Measurements from ENCODE around the gene SLC18A2. TPM values are rescaled to one million over a fixed set of nuclear protein-coding genes. Genes with fewer than 3 reads are reported as not detected.

SLC18A2 gene
- total and polyA plus RNA-seq, 10 of the 15 experiments (the other 5 are each of a cell fraction or from before 2014, with no cell fraction given): 0.06 to 1.1 (median 0.25) TPM; not detected in 5

DNA sequence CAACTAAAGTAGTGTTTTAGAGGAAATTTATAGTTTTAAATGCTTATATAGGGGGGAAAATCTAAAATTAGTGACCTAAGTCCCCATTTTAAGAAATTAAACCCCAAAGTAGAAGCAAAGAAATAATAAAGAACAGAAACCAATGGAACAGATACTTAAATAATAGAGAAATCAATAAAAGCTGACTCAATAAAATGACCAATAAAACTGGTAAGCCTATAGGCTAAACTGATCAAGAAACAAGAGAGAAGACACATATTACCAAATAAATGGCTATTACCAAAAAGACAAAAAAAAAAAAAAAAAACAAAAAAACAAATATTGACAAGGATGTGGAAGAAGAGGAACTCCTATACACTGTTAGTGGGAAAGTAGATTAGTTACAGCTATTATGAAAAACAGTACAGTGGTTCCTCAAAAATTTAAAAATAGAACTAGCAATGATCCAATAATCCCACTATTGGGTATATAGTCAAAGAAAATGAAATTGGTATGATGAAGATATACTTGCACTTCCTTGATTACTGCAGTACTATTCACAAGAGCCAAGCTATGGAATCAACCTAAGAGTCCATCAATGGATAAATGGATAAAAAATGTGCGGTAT lies 53.2 kb downstream of the SLC18A2 start:
- Histone ChIP-seq H3K27ac (ENCODE audit: control insufficient read depth, insufficient read depth) (no peak overlapping the region), H3K4me3 (no peak overlapping the region), H3K4me2 (ENCODE audit: control insufficient read depth, insufficient read depth) (no peak overlapping the region), H3K36me3 (ENCODE audit: control insufficient read depth in 2 of 2, insufficient read depth in 2 of 2, low read length in 1 of 2) (peaks cover 0 to 7% of the 10 kb centered on the region in 2 experiments; a peak in 1 of 4 replicates), H3K27me3 (replicated peaks in 1 of 2; ENCODE audit: control insufficient read depth in 2 of 2, insufficient read depth in 2 of 2, low read length in 1 of 2) (no peaks in the 10 kb centered on the region), H3K9ac (ENCODE audit: control insufficient read depth, insufficient read depth, low read length) (no peak overlapping the region), H2AFZ (ENCODE audit: control insufficient read depth, low read depth, low read length) (no peak overlapping the region), H3K79me2 (ENCODE audit: control insufficient read depth, insufficient read depth, low read length) (no peaks in the 10 kb centered on the region), H4K20me1 (ENCODE audit: control insufficient read depth, insufficient read depth) (no peaks in the 10 kb centered on the region), H3K9me3 (replicated peaks; ENCODE audit: control insufficient read depth, insufficient read depth, low read length) (no peaks in the 10 kb centered on the region), H3K4me1 (ENCODE audit: control insufficient read depth, insufficient read depth, low read length) (no peaks in the 10 kb centered on the region)
- SMC1A ChIA-PET (ENCODE audit: uncharacterized antibody, unreplicated experiment): interaction anchor here (1.3 to 1.8 kb wide), 3 partner anchors 11 to 26 kb away, joined by 3 to 5 read pairs (median 4); no protein-coding TSS in a partner anchor
- intact Hi-C loops (cut with micrococcal nuclease; ENCODE audit: unreplicated experiment) (no loop called here), in situ Hi-C loops (cut with MboI) (no loop called here)
- TF ChIP-seq MEF2B (IDR thresholded peaks at IDR 0.05; ENCODE audit: partially characterized antibody, poor library complexity, severe bottlenecking) (no peak), SUPT20H (IDR thresholded peaks at IDR 0.05; ENCODE audit: borderline replicate concordance, control insufficient read depth, low read depth, low read length) (no peak), HDGF (IDR thresholded peaks at IDR 0.05) (no peak), TBL1XR1 (IDR thresholded peaks at IDR 0.05; ENCODE audit: low read depth, low read length) (no peak), MYC (IDR thresholded peaks at IDR 0.05; ENCODE audit: insufficient read depth, insufficient read length, insufficient replicate concordance, low read length, severe bottlenecking) (no peak), SP1 (IDR thresholded peaks at IDR 0.05; ENCODE audit: low read depth, low read length) (no peak), PAX8 (IDR thresholded peaks at IDR 0.05) (no peak), SIN3A (IDR thresholded peaks at IDR 0.05; ENCODE audit: low read depth, low read length) (no peak), MTA3 (IDR thresholded peaks at IDR 0.05; ENCODE audit: borderline replicate concordance, low read length) (no peak), ZNF687 (IDR thresholded peaks at IDR 0.05) (no peak), POLR2A (IDR thresholded peaks at IDR 0.05; ENCODE audit: low read depth, low read length) (no peak)
- TF ChIP-seq, protein P1, sequence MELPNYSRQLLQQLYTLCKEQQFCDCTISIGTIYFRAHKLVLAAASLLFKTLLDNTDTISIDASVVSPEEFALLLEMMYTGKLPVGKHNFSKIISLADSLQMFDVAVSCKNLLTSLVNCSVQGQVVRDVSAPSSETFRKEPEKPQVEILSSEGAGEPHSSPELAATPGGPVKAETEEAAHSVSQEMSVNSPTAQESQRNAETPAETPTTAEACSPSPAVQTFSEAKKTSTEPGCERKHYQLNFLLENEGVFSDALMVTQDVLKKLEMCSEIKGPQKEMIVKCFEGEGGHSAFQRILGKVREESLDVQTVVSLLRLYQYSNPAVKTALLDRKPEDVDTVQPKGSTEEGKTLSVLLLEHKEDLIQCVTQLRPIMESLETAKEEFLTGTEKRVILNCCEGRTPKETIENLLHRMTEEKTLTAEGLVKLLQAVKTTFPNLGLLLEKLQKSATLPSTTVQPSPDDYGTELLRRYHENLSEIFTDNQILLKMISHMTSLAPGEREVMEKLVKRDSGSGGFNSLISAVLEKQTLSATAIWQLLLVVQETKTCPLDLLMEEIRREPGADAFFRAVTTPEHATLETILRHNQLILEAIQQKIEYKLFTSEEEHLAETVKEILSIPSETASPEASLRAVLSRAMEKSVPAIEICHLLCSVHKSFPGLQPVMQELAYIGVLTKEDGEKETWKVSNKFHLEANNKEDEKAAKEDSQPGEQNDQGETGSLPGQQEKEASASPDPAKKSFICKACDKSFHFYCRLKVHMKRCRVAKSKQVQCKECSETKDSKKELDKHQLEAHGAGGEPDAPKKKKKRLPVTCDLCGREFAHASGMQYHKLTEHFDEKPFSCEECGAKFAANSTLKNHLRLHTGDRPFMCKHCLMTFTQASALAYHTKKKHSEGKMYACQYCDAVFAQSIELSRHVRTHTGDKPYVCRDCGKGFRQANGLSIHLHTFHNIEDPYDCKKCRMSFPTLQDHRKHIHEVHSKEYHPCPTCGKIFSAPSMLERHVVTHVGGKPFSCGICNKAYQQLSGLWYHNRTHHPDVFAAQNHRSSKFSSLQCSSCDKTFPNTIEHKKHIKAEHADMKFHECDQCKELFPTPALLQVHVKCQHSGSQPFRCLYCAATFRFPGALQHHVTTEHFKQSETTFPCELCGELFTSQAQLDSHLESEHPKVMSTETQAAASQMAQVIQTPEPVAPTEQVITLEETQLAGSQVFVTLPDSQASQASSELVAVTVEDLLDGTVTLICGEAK (IDR thresholded peaks at IDR 0.05; ENCODE audit: borderline replicate concordance): no peak
- RAD21 ChIA-PET (ENCODE audit: unreplicated experiment): interaction anchor here (0.6 kb wide), 1 partner anchor 26 kb away, joined by 4 read pairs; no protein-coding TSS in a partner anchor
- DNase-seq (ENCODE audit: low read depth, low spot score) (no peak), ATAC-seq (no peak), FAIRE-seq (no peak)
- CTCF ChIA-PET: interaction anchor here (1.3 to 1.4 kb wide), 2 partner anchors 24 to 26 kb away, joined by 4 to 5 read pairs; no protein-coding TSS in a partner anchor
- BruUV-seq (replicated peaks): no TSS peak
- WGBS (ENCODE audit: insufficient coverage, insufficient replicate concordance, low lambda C conversion rate, missing lambda C conversion rate): 100% methylated on average over 1 of the region's 1 CpG
- POLR2A ChIA-PET: no interaction called here

Data from GM12878 (cell line).